Smooth muscle cell (in vitro differentiated cells): ENCODE results near the gene SLC6A12. TPM values are rescaled to one million over a fixed set of nuclear protein-coding genes. Genes with fewer than 3 reads are reported as not detected.

ENCODE experiments used
- DNase-seq: peaks from one replicate; lab custom pipeline; 2025; ENCODE audit not compliant: unreplicated experiment; lab: John Stamatoyannopoulos, UW
- H2AFZ ChIP-seq: fragments of 200-600 bp; sonication (generic); 2 replicates; pipeline ENCODE4 v1.6.0; 2016; ENCODE audit warnings: antibody characterized with exemption, low read depth, mild to moderate bottlenecking
- H3F3A ChIP-seq: fragments of 200-600 bp; sonication (generic); 2 replicates; pipeline ENCODE4 v1.6.0; 2017; ENCODE audit warnings: antibody characterized with exemption, low read depth
- H3K27ac ChIP-seq: fragments of 200-600 bp; sonication (generic); 2 replicates; pipeline ENCODE4 v1.5.1; 2016; ENCODE audit warnings: low read depth, mild to moderate bottlenecking
- H3K27me3 ChIP-seq: fragments of 200-600 bp; sonication (generic); 2 replicates; pipeline ENCODE4 v1.6.1; 2016; ENCODE audit warnings: low read depth, mild to moderate bottlenecking
- H3K36me3 ChIP-seq: fragments of 200-600 bp; sonication (generic); 2 replicates; pipeline ENCODE4 v1.5.1; 2016; ENCODE audit warnings: low read depth
- H3K4me1 ChIP-seq: fragments of 200-600 bp; sonication (generic); 2 replicates; pipeline ENCODE4 v1.5.1; 2016; ENCODE audit warnings: low read depth
- H3K4me2 ChIP-seq: fragments of 200-600 bp; sonication (generic); 2 replicates; pipeline ENCODE4 v1.6.0; 2016; ENCODE audit warnings: mild to moderate bottlenecking
- H3K4me3 ChIP-seq: fragments of 200-600 bp; sonication (generic); 2 replicates; pipeline ENCODE4 v1.5.1; 2016; ENCODE audit warnings: mild to moderate bottlenecking
- H3K79me2 ChIP-seq: fragments of 200-600 bp; sonication (generic); 2 replicates; pipeline ENCODE4 v1.6.0; 2016; ENCODE audit warnings: low read depth, mild to moderate bottlenecking
- H3K9ac ChIP-seq: fragments of 200-600 bp; sonication (generic); 2 replicates; pipeline ENCODE4 v1.6.0; 2016; ENCODE audit warnings: low read depth
- H3K9me3 ChIP-seq: fragments of 200-600 bp; sonication (generic); replicated peaks from 2 replicates; pipeline ENCODE4 v1.5.1; 2016; ENCODE audit warnings: low read depth
- H4K20me1 ChIP-seq: fragments of 200-600 bp; sonication (generic); 2 replicates; pipeline ENCODE4 v1.6.0; 2016; ENCODE audit warnings: low read depth
- CTCF ChIP-seq: fragments of 200-600 bp; sonication (generic); IDR thresholded peaks from 2 replicates; pipeline ENCODE4 v1.5.1; 2017; ENCODE audit warnings: borderline replicate concordance, mild to moderate bottlenecking, antibody characterized with exemption; ENCODE audit not compliant: insufficient read depth, poor library complexity, severe bottlenecking
- WGBS: methylation state at CpG from one replicate; pipeline ENCODE4 v1.1.7; 2016; ENCODE audit warnings: low lambda C conversion rate; 5-methylcytosine and 5-hydroxymethylcytosine counted together
- polyA plus RNA-seq: library from polyadenylated mRNA; unstranded; fragments of >200 nt; fragmentation: Nextera tagmentation; extraction: Ambion mirVana; gene quantifications from 2 replicates; pipeline ENCODE4 v1.2.1, GENCODE V29; 2016
- total RNA-seq: library from RNA; depleted of rRNA; stranded (reverse); fragments of >200 nt; gene quantifications from 2 replicates; pipeline ENCODE4 v1.2.3, GENCODE V29; 2014

The SLC6A12 gene
- total and polyA plus RNA-seq, 2 experiments from 2014 or later, result 0.22 TPM; not detected in 1

- no peaks in the 10 kb centered on the region for H3K36me3 ChIP-seq
- no peaks in the 10 kb centered on the region for H3K79me2 ChIP-seq
- no peaks in the 10 kb centered on the region for H4K20me1 ChIP-seq
- H3K4me3 ChIP-seq, result no peak overlapping the region
- peaks cover 21% of the 10 kb centered on the region for H3K27me3 ChIP-seq
- H3K9ac ChIP-seq, result no peak overlapping the region
- H3K4me2 ChIP-seq, result no peak overlapping the region
- H3K4me1 ChIP-seq, result peaks cover 5% of the 10 kb centered on the region
- H3K9me3 ChIP-seq, result no peaks in the 10 kb centered on the region
- no peak overlapping the region for H2AFZ ChIP-seq
- no peak overlapping the region for H3K27ac ChIP-seq
- DNase-seq, result no peak
- TF ChIP-seq CTCF, result no peak
- WGBS, result 90% methylated on average over 12 of the region's 12 CpGs
- H3F3A ChIP-seq, result no peaks in the 10 kb centered on the region
Observed at GRCh38 chr12:209851-210250, 4.1 kb downstream of the SLC6A12 start.

- peaks cover 6% of the 10 kb centered on the region for H3K4me1 ChIP-seq
- no peak overlapping the region for H3K9ac ChIP-seq
- no peak for TF ChIP-seq CTCF
- no peak overlapping the region for H3K4me3 ChIP-seq
- DNase-seq, result no peak
- 87% methylated on average over 15 of the region's 15 CpGs for WGBS
- no peaks in the 10 kb centered on the region for H3K79me2 ChIP-seq
- H3K4me2 ChIP-seq, result no peak overlapping the region
- no peak overlapping the region for H3K27ac ChIP-seq
- H3K36me3 ChIP-seq, result no peaks in the 10 kb centered on the region
- no peaks in the 10 kb centered on the region for H4K20me1 ChIP-seq
- no peaks in the 10 kb centered on the region for H3K9me3 ChIP-seq
- H3K27me3 ChIP-seq, result peaks cover 21% of the 10 kb centered on the region
- H3F3A ChIP-seq, result no peaks in the 10 kb centered on the region
- H2AFZ ChIP-seq, result no peak overlapping the region
Observed at GRCh38 chr12:209246-209645, 4.7 kb downstream of the SLC6A12 start.

- Histone ChIP-seq H3K79me2 (no peaks in the 10 kb centered on the region), H3K9ac (no peak overlapping the region), H3K36me3 (no peaks in the 10 kb centered on the region), H3K27ac (no peak overlapping the region), H3K27me3 (peaks cover 21% of the 10 kb centered on the region), H3K9me3 (no peaks in the 10 kb centered on the region), H3K4me3 (no peak overlapping the region), H3K4me1 (peaks cover 6% of the 10 kb centered on the region), H3F3A (no peaks in the 10 kb centered on the region), H4K20me1 (no peaks in the 10 kb centered on the region), H3K4me2 (no peak overlapping the region), H2AFZ (no peak overlapping the region)
- no peak for TF ChIP-seq CTCF
- WGBS, result 86% methylated on average over 4 of the region's 4 CpGs
- DNase-seq, result no peak
Observed at GRCh38 chr12:208813-209212, 5.1 kb downstream of the SLC6A12 start.

- H3K4me2 ChIP-seq, result no peak overlapping the region
- no peak overlapping the region for H3K4me3 ChIP-seq
- H3K9ac ChIP-seq, result no peak overlapping the region
- H2AFZ ChIP-seq, result no peak overlapping the region
- no peak overlapping the region for H3K27ac ChIP-seq
- H3K4me1 ChIP-seq, result peaks cover 6% of the 10 kb centered on the region
- H3K27me3 ChIP-seq, result peaks cover 21% of the 10 kb centered on the region
- H4K20me1 ChIP-seq, result no peaks in the 10 kb centered on the region
- no peak for DNase-seq
- 90% methylated on average over 10 of the region's 10 CpGs for WGBS
- H3F3A ChIP-seq, result no peaks in the 10 kb centered on the region
- no peaks in the 10 kb centered on the region for H3K79me2 ChIP-seq
- no peaks in the 10 kb centered on the region for H3K36me3 ChIP-seq
- no peaks in the 10 kb centered on the region for H3K9me3 ChIP-seq
- no peak for TF ChIP-seq CTCF
Observed at GRCh38 chr12:207804-208203, 6.2 kb downstream of the SLC6A12 start.
